Colonic mucosa (tissue), 4 donors: ENCODE results near the gene PLXNB3. TPM values are rescaled to one million over a fixed set of nuclear protein-coding genes. Genes with fewer than 3 reads are reported as not detected.

Experiments used
- DNase-seq: peaks from one replicate; pipeline ENCODE4 v3.0.0-alpha.2; 2020
- H3K27ac ChIP-seq: fragments of 200-600 bp; one replicate; pipeline ENCODE4 v1.8.0; 2021
- H3K27me3 ChIP-seq: fragments of 200-600 bp; one replicate; pipeline ENCODE4 v1.8.0; 2021
- H3K36me3 ChIP-seq: fragments of 200-600 bp; one replicate; pipeline ENCODE4 v1.8.0; 2021
- H3K4me1 ChIP-seq: fragments of 200-600 bp; one replicate; pipeline ENCODE4 v1.8.0; 2021; ENCODE audit warnings: mild to moderate bottlenecking
- H3K4me3 ChIP-seq: fragments of 200-600 bp; one replicate; pipeline ENCODE4 v1.8.0; 2021
- H3K9ac ChIP-seq, 2 donors: one replicate each; pipeline ENCODE4 v1.7.0; 2013; ENCODE audit warnings: control low read depth in 2 of 2, low read depth in 2 of 2, low read length in 2 of 2
- H3K9me3 ChIP-seq: fragments of 200-600 bp; one replicate; pipeline ENCODE4 v1.8.0; 2021
- intact Hi-C: fragments of 100-400 bp; cut with DNase I; formaldehyde crosslinking; loops from one replicate; pipeline ENCODE4 v1.14.1; 2022
- total RNA-seq, 2 donors: library from RNA; stranded (reverse); fragmentation: NEBNext Ultra II Directional in 1 of 2; extraction: Animal tissue kit (Norgen Biotek cat#: 25700) in 1 of 2; gene quantifications; one replicate each; pipeline ENCODE4 v1.2.1, GENCODE V29; 2021
- TF ChIP-seq, protein P1 (sequence below): fragments of 200-600 bp; IDR thresholded peaks from one replicate; pipeline ENCODE4 v1.8.0; 2022; ENCODE audit warnings: antibody characterized with exemption, mild to moderate bottlenecking
- donor health status: healthy.
- donor health status: DM: no; HTN: no; CAD: no.
- donor health status: DM: no; HTN: no; CAD: no.

Gene PLXNB3
- total RNA-seq, 2 donors from 2014 or later: 0.57 to 3.7 TPM

DNA sequence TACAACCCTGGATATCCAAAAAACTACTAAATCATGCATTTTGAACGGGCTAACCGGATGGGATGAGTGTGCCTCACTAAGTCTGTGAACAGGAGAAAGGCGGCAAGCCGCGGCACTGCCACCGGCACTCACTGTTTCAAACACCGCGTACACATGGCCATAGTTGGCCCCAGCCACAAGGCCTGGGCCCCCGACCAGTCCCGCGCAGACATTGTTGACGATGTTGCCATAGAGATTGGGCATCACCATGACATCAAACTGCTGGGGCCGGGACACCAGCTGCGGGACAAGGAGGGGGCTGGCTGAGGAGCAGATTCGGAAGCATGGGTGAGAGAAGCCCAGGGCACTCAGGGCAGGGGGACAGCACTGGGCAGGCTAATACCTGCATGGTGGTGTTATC lies 22.6 kb downstream of the PLXNB3 start:
- TF ChIP-seq, protein P1, sequence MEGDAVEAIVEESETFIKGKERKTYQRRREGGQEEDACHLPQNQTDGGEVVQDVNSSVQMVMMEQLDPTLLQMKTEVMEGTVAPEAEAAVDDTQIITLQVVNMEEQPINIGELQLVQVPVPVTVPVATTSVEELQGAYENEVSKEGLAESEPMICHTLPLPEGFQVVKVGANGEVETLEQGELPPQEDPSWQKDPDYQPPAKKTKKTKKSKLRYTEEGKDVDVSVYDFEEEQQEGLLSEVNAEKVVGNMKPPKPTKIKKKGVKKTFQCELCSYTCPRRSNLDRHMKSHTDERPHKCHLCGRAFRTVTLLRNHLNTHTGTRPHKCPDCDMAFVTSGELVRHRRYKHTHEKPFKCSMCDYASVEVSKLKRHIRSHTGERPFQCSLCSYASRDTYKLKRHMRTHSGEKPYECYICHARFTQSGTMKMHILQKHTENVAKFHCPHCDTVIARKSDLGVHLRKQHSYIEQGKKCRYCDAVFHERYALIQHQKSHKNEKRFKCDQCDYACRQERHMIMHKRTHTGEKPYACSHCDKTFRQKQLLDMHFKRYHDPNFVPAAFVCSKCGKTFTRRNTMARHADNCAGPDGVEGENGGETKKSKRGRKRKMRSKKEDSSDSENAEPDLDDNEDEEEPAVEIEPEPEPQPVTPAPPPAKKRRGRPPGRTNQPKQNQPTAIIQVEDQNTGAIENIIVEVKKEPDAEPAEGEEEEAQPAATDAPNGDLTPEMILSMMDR: no peak
- Histone ChIP-seq H3K4me3 (no peak overlapping the region), H3K27me3 (no peaks in the 10 kb centered on the region), H3K36me3 (no peaks in the 10 kb centered on the region), H3K9ac (no peak overlapping the region), H3K9me3 (no peaks in the 10 kb centered on the region), H3K4me1 (no peaks in the 10 kb centered on the region), H3K27ac (no peak overlapping the region)
- intact Hi-C loops: no loop called here
- DNase-seq: no peak

DNA sequence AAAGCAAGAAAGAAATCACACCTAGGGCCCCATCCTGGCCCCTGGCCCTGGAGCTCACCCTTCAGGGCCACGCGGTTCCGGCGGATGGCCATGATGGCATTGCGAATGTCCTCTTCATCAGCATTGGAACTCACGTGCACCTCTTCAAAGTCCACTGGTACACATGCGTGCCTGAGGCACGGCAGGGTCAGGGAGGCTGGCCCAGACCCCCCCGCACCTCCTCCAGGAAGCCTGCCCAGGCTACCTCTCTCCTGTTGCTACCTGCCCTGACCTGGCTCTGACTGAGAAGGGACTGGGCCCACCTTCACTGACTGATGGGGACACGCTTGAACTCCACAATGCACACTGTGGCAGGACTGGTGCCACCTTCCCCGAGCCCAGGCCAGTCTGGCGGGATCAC lies 25.6 kb downstream of the PLXNB3 start:
- Histone ChIP-seq H3K9ac (no peak overlapping the region), H3K4me1 (peaks cover 6% of the 10 kb centered on the region), H3K9me3 (no peaks in the 10 kb centered on the region), H3K36me3 (no peaks in the 10 kb centered on the region), H3K27me3 (no peaks in the 10 kb centered on the region), H3K27ac (no peak overlapping the region), H3K4me3 (no peak overlapping the region)
- TF ChIP-seq, protein P1: no peak
- intact Hi-C loops: no loop called here
- no peak for DNase-seq

DNA sequence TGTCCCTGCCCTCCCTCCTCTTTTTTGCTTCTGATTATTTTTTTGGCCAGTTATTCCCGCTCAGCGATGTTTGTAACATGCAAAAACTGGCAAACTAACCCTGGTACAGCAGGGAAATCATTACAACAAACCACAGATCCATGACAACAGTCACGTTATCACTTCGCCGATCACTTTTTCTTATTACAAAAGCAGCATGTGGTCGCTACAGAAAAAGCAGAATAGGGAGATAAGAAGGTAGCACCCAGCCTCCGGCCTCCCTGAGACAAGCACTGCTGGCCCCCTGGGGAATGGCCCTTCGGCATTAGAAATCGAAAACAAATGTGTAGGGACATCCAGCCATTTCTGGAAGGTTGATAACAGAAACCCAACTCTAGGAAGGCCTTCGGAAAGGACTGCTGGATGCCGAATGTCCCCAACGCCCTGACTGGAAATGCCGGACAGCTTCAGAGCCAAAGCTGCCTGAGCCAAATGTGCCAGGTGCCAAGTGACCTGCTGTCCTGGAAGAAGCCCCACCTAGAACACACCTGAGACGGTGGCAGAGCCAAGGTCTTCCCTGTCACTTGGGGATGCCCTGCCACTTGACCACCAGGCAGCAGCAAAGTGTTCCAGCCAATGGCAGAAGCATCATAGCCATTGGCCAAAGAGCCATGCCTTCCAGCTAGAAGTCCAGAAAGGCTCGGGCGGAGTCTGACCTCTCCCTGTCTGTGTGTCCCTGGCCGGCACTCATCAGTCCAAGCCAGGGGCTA lies 27.2 kb downstream of the PLXNB3 start:
- Histone ChIP-seq H3K27me3 (no peaks in the 10 kb centered on the region), H3K9me3 (no peaks in the 10 kb centered on the region), H3K36me3 (no peaks in the 10 kb centered on the region), H3K9ac (peak overlapping the region in 1 of 2 donors; percentile 12), H3K27ac (no peak overlapping the region), H3K4me3 (no peak overlapping the region), H3K4me1 (peaks cover 6% of the 10 kb centered on the region)
- TF ChIP-seq, protein P1: no peak
- intact Hi-C loops: no loop called here
- no peak for DNase-seq

DNA sequence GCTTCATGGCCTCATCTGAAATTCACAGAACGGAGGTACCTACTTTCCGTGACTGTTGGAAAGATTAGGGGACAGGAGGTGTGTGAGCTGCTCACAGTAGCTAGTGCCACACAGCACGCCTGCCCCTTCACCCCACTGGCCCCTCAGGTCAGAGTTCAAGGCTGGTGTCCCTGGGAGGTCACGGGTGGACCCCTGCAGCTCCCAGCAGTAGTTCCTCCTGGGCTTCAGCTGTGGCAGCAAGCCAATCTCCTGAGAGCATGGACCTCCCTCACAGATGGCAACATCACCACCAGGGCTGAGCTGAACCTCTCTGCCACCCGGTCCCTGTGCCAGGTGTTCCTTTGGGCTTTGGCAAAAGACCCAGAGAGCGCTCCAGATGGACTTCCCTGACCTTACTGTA lies 28.3 kb downstream of the PLXNB3 start:
- Histone ChIP-seq H3K27ac (no peak overlapping the region), H3K9me3 (no peaks in the 10 kb centered on the region), H3K9ac (peak overlapping the region in 1 of 2 donors; percentile 55), H3K27me3 (no peaks in the 10 kb centered on the region), H3K36me3 (no peaks in the 10 kb centered on the region), H3K4me3 (no peak overlapping the region), H3K4me1 (peaks cover 6% of the 10 kb centered on the region)
- TF ChIP-seq, protein P1: no peak
- no peak for DNase-seq
- intact Hi-C loops: no loop called here

DNA sequence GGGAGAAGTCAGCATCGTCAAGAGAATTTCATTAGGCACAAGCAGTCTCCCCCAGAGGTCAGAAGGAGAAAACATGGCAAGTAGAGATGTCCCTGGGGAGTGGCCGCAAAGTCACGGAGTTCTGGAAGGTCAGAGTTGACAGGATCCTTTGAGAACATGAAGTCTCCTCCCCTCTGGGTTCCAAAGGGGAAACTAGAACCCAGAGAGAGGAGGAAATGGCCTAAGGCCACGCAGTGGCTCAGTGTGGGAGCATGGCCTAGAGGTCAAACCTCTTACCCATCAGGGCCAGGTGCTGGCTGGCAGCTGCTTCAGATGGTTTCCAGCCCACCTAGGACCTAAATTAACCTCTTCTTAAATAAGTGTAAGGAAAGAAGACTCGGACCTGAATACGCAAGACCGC lies 29.2 kb downstream of the PLXNB3 start:
- peaks cover 3% of the 10 kb centered on the region for H3K36me3 ChIP-seq
- H3K4me3 ChIP-seq: peak overlapping the region; percentile 69
- H3K27me3 ChIP-seq: no peaks in the 10 kb centered on the region
- no peaks in the 10 kb centered on the region for H3K9me3 ChIP-seq
- peak overlapping the region; percentile 90 for H3K27ac ChIP-seq
- H3K4me1 ChIP-seq: peaks cover 6% of the 10 kb centered on the region
- peak overlapping the region; percentile 55 to 73 for H3K9ac ChIP-seq
- intact Hi-C loops: no loop called here
- TF ChIP-seq, protein P1: no peak
- DNase-seq: peak; percentile 30
